ENCODE data around the gene EIF1AD.

- TF ChIP-seq MAZ (CRISPR knock-in tag; conservative IDR thresholded peaks at IDR 0.05 in 1 of 2, IDR thresholded peaks at IDR 0.05 in 1 of 2): no peak
- TF ChIP-seq SP1 (CRISPR knock-in tag; IDR thresholded peaks at IDR 0.05): no peak
- TF ChIP-seq KLF6 (CRISPR knock-in tag; IDR thresholded peaks at IDR 0.05; ENCODE audit: borderline replicate concordance): no peak
- TF ChIP-seq CTCF (IDR thresholded peaks at IDR 0.05 in 2 of 3, conservative IDR thresholded peaks at IDR 0.05 in 1 of 3; ENCODE audit: insufficient read depth in 2 of 3, low read depth in 1 of 3, low read length in 3 of 3): no peak
- TF ChIP-seq POLR2AphosphoS5 (IDR thresholded peaks at IDR 0.05; ENCODE audit: control insufficient read depth, insufficient read depth, low read depth, low read length): no peak
- TF ChIP-seq RAD21 (CRISPR knock-in tag; conservative IDR thresholded peaks at IDR 0.05 in 1 of 2, IDR thresholded peaks at IDR 0.05 in 1 of 2): no peak
- TF ChIP-seq POLR2A (conservative IDR thresholded peaks at IDR 0.05): no peak
- no peak for TF ChIP-seq CBX3 (IDR thresholded peaks at IDR 0.05; ENCODE audit: borderline replicate concordance in 1 of 2, low read length in 2 of 2)
- TF ChIP-seq U2AF2 (optimal IDR thresholded peaks at IDR 0.05; ENCODE audit: low read depth, low read length): no peak
- TF ChIP-seq MXI1 (IDR thresholded peaks at IDR 0.05; ENCODE audit: low read depth, low read length): no peak
- TF ChIP-seq JUND (IDR thresholded peaks at IDR 0.05; ENCODE audit: borderline replicate concordance, low read depth, low read length): no peak
- TF ChIP-seq JUND (tag; IDR thresholded peaks at IDR 0.05; ENCODE audit: borderline replicate concordance, low read depth, low read length): no peak
- no peak for TF ChIP-seq SMARCE1 (IDR thresholded peaks at IDR 0.05)
- no peak for TF ChIP-seq TAF1 (IDR thresholded peaks at IDR 0.05; ENCODE audit: control insufficient read depth, extremely low read depth, insufficient read depth, low read length, severe bottlenecking)
Measured at GRCh38 chr11:66042996-66043906, 41.3 kb upstream of the EIF1AD start.

Data from K562 (cell line).